ENCODE results near the gene KRTAP2-2.

DNA sequence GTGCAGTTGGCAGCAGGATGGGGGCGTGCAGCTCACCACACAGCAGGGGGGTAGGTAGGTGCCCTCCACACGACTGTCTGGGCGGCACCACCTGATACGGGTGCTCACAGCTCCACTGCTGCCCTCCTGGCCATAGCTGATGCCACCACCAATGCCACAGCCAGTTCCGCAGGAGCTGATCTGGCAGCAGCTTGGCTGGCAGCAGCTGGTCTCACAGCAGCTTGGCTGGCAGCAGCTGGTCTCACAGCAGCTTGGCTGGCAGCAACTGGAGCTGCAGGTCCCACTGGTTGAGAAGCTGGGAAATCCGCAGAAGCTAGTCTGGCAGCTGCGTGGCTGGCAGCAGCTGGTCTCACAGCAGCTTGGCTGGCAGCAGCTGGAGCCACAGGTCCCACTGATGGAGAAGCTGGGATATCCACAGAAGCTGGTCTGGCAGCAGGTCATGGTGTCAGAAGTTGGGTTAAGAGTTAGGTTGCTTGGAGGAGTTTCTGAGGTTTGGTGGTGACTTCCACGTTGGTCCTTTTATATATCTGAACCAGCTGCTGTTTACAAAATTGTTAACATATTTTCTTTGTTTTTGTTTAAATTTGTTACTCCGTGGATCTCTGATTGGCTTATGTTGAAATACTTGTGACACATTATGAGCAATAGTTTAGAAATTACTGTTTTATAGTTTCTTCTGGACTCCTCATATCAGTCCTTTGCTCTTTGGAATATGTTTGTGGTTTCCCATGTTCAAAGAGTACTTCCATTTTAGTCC, 28.1 kb downstream of the KRTAP2-2 start, which contains the start of gene KRTAP1-5:
- TF ChIP-seq RNF2 (IDR thresholded peaks at IDR 0.05; ENCODE audit: borderline replicate concordance, low read depth) (no peak), ESRRA (IDR thresholded peaks at IDR 0.05; ENCODE audit: borderline replicate concordance, low read length) (no peak), CEBPB (IDR thresholded peaks at IDR 0.05) (no peak), HDAC2 (IDR thresholded peaks at IDR 0.05) (no peak), POLR2A (IDR thresholded peaks at IDR 0.05; ENCODE audit: low read length) (no peak), SREBF2 (IDR thresholded peaks at IDR 0.05) (no peak)
- TF ChIP-seq, protein P1, sequence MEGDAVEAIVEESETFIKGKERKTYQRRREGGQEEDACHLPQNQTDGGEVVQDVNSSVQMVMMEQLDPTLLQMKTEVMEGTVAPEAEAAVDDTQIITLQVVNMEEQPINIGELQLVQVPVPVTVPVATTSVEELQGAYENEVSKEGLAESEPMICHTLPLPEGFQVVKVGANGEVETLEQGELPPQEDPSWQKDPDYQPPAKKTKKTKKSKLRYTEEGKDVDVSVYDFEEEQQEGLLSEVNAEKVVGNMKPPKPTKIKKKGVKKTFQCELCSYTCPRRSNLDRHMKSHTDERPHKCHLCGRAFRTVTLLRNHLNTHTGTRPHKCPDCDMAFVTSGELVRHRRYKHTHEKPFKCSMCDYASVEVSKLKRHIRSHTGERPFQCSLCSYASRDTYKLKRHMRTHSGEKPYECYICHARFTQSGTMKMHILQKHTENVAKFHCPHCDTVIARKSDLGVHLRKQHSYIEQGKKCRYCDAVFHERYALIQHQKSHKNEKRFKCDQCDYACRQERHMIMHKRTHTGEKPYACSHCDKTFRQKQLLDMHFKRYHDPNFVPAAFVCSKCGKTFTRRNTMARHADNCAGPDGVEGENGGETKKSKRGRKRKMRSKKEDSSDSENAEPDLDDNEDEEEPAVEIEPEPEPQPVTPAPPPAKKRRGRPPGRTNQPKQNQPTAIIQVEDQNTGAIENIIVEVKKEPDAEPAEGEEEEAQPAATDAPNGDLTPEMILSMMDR (IDR thresholded peaks at IDR 0.05) = no peak
